ENCODE results near the gene ACSL6.
"Not testable (repeated sequence)": the region's sequence is repeated elsewhere in the genome, so short reads cannot be mapped to it uniquely, and the experiment has no call there.

The ACSL6 gene

DNA sequence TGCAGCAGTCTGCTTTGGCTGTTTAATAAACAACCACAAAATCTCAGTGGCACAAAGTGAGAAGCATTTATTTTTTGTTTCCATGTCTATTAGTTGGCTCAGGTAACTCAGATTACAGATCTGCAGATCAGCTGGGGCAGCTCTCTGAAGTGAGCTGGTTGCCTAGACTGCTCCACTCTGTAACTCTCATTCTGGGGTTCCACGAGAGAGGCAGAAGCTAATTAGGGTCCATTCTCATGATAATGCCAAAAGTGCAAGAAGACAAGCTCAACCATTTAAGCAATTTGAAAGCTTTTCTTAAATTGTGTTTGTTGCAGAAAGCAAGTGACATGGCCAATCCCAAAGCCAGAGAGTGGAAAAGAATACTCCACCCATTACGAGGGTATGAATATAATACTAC is 79.2 kb downstream of the ACSL6 start:
- no peak for DNase-seq

DNA sequence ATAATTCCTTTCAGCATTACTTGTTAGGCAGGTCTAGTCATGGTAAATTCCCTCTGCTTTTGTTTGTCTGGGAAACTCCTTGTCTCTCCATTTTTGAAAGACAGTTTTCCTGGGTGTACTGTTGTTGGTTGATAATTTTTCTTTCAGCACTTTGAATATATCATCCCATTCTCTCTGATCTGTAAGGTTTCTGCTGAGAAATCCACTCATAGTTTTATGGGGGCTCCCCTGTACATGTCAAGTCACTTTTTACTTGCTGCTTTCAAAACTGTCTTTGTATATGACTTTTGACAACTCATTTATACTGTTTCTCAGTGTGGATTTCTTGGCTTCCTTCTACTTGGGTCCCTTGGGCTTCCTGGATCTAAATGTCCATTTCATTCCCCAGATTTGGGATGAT is 82.5 kb downstream of the ACSL6 start:
- DNase-seq, result no peak

DNA sequence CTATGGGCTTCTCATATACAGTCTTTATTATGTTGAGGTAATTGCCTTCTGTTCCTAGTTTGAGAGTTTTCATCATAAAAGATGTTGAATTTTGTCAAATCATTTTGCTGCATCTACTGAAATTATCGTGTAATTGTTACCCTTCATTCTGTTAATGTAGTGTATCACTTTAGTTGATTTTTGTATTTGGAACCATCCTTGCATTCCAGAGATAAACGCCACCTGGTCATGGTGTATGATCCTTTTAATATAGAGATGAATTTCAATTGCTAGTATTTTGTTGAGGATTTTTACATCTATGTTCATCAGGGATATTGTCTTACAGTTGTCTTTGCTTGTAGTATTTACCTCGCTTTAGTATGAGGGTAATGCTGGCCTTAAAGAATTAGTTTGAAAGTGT is 85.3 kb downstream of the ACSL6 start:
- DNase-seq, result no peak

DNA sequence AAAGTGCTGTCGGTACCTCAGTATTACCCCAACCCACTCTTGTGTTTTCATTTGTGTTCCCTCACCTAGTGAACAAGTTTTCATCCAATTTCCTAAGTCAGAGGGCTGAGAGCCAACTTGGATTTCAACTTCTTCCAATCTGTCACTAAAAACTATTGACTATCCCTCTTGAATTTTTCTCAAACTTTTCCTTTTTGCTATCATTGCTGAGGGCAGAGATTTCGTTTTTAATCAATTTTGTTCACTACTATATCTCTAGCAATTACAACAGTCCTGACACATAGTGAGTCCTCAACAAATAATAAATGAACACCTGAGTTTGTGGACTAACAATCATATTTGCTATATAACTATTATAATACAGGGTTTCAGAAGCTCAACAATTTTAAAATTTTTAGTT is 95.0 kb downstream of the ACSL6 start:
- DNase-seq, result no peak

DNA sequence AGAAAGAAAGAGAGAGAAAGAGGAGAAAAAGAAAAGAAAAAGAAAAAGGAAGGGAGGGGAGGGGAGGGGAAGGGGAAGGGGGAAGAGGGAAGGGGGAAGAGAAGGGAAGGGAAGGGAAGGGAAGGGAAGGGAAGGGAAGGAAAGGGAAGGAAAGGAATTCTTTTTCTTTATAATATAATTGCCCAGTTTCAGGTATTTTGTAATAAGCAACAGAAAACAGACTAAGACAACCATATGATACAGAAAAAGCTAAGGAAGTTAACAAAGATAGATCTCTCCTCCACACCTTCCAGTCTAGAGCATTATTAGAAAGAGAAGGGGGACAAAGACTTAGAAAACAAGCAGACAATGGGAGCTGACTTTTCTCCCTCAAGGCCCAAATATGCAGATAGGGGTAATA is 97.0 kb downstream of the ACSL6 start:
- no peak for DNase-seq

DNA sequence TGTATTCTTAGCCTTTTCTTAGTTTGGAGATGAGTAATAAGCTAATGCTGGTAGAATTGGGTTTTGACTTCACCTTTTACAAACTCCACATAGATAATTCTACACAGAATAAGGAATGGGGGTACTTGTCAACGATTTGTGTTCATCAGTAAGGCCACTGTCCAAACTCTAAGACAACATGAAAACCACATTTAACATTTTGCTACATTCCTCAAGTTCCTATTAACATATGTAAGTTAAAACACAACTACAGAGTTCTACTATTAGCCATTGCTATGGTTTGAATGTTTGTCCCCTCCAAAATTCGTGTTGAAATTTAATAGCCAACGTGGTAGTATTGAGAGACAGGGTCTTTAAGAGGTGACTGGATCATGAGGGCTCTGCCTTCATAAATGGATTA is 97.9 kb downstream of the ACSL6 start:
- DNase-seq, result no peak

DNA sequence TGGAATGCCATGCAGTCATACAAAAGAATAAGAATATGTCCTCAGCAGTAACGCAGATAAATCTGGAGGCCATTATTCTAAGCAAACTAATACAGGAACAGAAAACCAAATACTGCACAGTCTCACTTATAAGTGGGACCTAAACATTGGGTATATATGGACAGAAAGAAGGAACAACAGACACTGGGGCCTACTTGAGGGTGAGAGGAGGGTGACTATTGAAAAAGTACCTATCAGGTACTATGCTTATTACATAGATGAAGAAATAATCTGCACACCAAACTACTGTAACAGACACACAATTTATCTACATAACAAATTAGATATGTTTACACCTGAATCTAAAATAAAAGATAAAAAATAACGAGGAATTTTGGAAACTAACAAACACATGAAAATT is 104.8 kb downstream of the ACSL6 start:
- no peak for DNase-seq

DNA sequence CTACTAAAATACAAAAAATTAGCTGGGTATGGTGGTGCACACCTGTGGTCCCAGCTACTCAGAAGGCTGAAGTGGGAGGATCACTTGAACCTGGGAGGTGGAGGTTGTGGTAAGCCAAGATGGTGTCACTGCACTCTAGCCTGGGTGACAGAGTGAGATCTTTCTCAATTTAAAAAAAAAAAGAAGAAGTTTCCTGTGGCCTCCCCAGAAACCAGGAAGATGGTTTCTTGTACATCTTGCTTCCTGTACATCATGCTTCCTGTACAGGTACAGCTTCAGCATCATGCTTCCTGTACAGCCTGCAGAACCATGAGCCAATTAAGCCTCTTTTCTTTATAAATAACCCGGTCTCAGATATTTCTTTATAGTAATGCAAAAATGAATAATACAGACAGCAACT is 109.2 kb downstream of the ACSL6 start:
- DNase-seq, result not testable (repeated sequence)
